Activated T-helper 9 cell treated with anti-CD3 and anti-CD28 coated beads, Interleukin-2, amount 50 U/mL, for 16 hours (primary cell): ENCODE data around the gene MUSTN1.

Experiments
- DNase-seq: peaks from one replicate; pipeline ENCODE4 v3.0.0-alpha.2; 2020; ENCODE audit warnings: low read depth

MUSTN1 gene

GRCh38 chr3:52833202-52833601 is 1.6 kb downstream of the MUSTN1 start:
- no peak for DNase-seq

GRCh38 chr3:52831500-52832301 is 3.1 kb downstream of the MUSTN1 start:
- DNase-seq, result no peak

GRCh38 chr3:52830535-52831258 is 4.1 kb downstream of the MUSTN1 start, which contains the start of gene ITIH4:
ITIH4 (minus strand) TSS chr3:52830672; CDS start chr3:52830642, 30 bp downstream.
- no peak for DNase-seq

- no peak for DNase-seq
These were observed 4.8 kb downstream of the MUSTN1 start for GRCh38 chr3:52829906-52830463.

GRCh38 chr3:52829482-52829881 is 5.3 kb downstream of the MUSTN1 start:
- no peak for DNase-seq

- no peak for DNase-seq
These were observed 6.9 kb downstream of the MUSTN1 start for GRCh38 chr3:52827866-52828376.

GRCh38 chr3:52827441-52827840 is 7.4 kb downstream of the MUSTN1 start:
- no peak for DNase-seq

GRCh38 chr3:52824037-52824436 is 10.8 kb downstream of the MUSTN1 start:
- no peak for DNase-seq

GRCh38 chr3:52822363-52822762 is 12.5 kb downstream of the MUSTN1 start:
- no peak for DNase-seq

GRCh38 chr3:52820736-52821135 is 14.1 kb downstream of the MUSTN1 start:
- no peak for DNase-seq

- no peak for DNase-seq
These were observed 14.9 kb downstream of the MUSTN1 start for GRCh38 chr3:52819936-52820335.

GRCh38 chr3:52817860-52818259 is 17.0 kb downstream of the MUSTN1 start:
- no peak for DNase-seq

GRCh38 chr3:52817221-52817620 is 17.6 kb downstream of the MUSTN1 start:
- no peak for DNase-seq

GRCh38 chr3:52816654-52817053 is 18.2 kb downstream of the MUSTN1 start:
- DNase-seq, result no peak

GRCh38 chr3:52816199-52816598 is 18.6 kb downstream of the MUSTN1 start:
- DNase-seq, result no peak

- DNase-seq, result no peak
These were observed 21.0 kb downstream of the MUSTN1 start for GRCh38 chr3:52813810-52814209.

- no peak for DNase-seq
These were observed 23.3 kb downstream of the MUSTN1 start for GRCh38 chr3:52811452-52812011.

- DNase-seq, result no peak
These were observed 23.9 kb downstream of the MUSTN1 start for GRCh38 chr3:52810923-52811322.

GRCh38 chr3:52809662-52810377 is 25.0 kb downstream of the MUSTN1 start:
- DNase-seq, result no peak

GRCh38 chr3:52809149-52809548 is 25.7 kb downstream of the MUSTN1 start:
- DNase-seq, result no peak

GRCh38 chr3:52805270-52806039 is 29.4 kb downstream of the MUSTN1 start:
- DNase-seq, result no peak
